ENCODE data around the gene PAX4.
A peak's percentile ranks its signal among the peaks of the same experiment; 100 is the strongest.

Gene PAX4

GRCh38 chr7:127618042-127618441 lies at the start of gene PAX4:
TSS of gene PAX4 (minus strand) at chr7:127618142. CDS start at chr7:127615928, 2,214 bp downstream.
- no peak for DNase-seq (ENCODE audit: low read depth, low spot score)

GRCh38 chr7:127667017-127667670 lies 49.2 kb upstream of the PAX4 start:
- DNase-seq (ENCODE audit: low read depth, low spot score) = no peak

GRCh38 chr7:127666602-127667001 lies 48.7 kb upstream of the PAX4 start:
- no peak for DNase-seq (ENCODE audit: low read depth, low spot score)

- DNase-seq (ENCODE audit: low read depth, low spot score) = no peak
These were observed 48.0 kb upstream of the PAX4 start for GRCh38 chr7:127665922-127666321.

- DNase-seq (ENCODE audit: low read depth, low spot score) = no peak
These were observed 41.2 kb upstream of the PAX4 start for GRCh38 chr7:127658970-127659630.

- DNase-seq (ENCODE audit: low read depth, low spot score) = no peak
These were observed 39.6 kb upstream of the PAX4 start for GRCh38 chr7:127657500-127657899.

GRCh38 chr7:127655720-127656119 lies 37.8 kb upstream of the PAX4 start:
- DNase-seq (ENCODE audit: low read depth, low spot score) = no peak

GRCh38 chr7:127654404-127655394 lies 36.8 kb upstream of the PAX4 start:
- peak; percentile 62 for DNase-seq (ENCODE audit: low read depth, low spot score)

- no peak for DNase-seq (ENCODE audit: low read depth, low spot score)
These were observed 35.5 kb upstream of the PAX4 start for GRCh38 chr7:127653396-127653795.

GRCh38 chr7:127652333-127653248 lies 34.6 kb upstream of the PAX4 start:
- DNase-seq (ENCODE audit: low read depth, low spot score) = peak; percentile 12

- DNase-seq (ENCODE audit: low read depth, low spot score) = peak; percentile 99
These were observed 33.8 kb upstream of the PAX4 start, which contains the start of gene SND1 for GRCh38 chr7:127651556-127652332. TSS of gene SND1 (plus strand) at chr7:127652194. CDS start at chr7:127652374, 180 bp downstream.

GRCh38 chr7:127650847-127651555 lies 33.1 kb upstream of the PAX4 start:
- no peak for DNase-seq (ENCODE audit: low read depth, low spot score)

- no peak for DNase-seq (ENCODE audit: low read depth, low spot score)
These were observed 31.0 kb upstream of the PAX4 start for GRCh38 chr7:127648986-127649385.

- no peak for DNase-seq (ENCODE audit: low read depth, low spot score)
These were observed 29.7 kb upstream of the PAX4 start for GRCh38 chr7:127647636-127648035.

- DNase-seq (ENCODE audit: low read depth, low spot score) = no peak
These were observed 26.5 kb upstream of the PAX4 start for GRCh38 chr7:127644484-127644883.

GRCh38 chr7:127638197-127638596 lies 20.3 kb upstream of the PAX4 start:
- no peak for DNase-seq (ENCODE audit: low read depth, low spot score)

- DNase-seq (ENCODE audit: low read depth, low spot score) = no peak
These were observed 17.8 kb upstream of the PAX4 start for GRCh38 chr7:127635659-127636285.

GRCh38 chr7:127632276-127632910 lies 14.5 kb upstream of the PAX4 start:
- DNase-seq (ENCODE audit: low read depth, low spot score) = peak; percentile 91

Measured in astrocyte of the hippocampus (primary cell).